ENCODE data around the gene ARNT2.
A peak's percentile ranks its signal among the peaks of the same experiment; 100 is the strongest.

ARNT2 gene

GRCh38 chr15:80471881-80472280, 67.7 kb downstream of the ARNT2 start:
- no peak for DNase-seq

GRCh38 chr15:80473286-80474223, 69.4 kb downstream of the ARNT2 start:
- no peak for DNase-seq

- DNase-seq: no peak
Measured at GRCh38 chr15:80474224-80475215, 70.3 kb downstream of the ARNT2 start.

GRCh38 chr15:80475572-80475971, 71.4 kb downstream of the ARNT2 start:
- no peak for DNase-seq

GRCh38 chr15:80476036-80476435, 71.9 kb downstream of the ARNT2 start:
- no peak for DNase-seq

- DNase-seq: no peak
Measured at GRCh38 chr15:80478075-80478474, 73.9 kb downstream of the ARNT2 start.

- no peak for DNase-seq
Measured at GRCh38 chr15:80479191-80479590, 75.0 kb downstream of the ARNT2 start.

GRCh38 chr15:80480171-80480811, 76.1 kb downstream of the ARNT2 start:
- DNase-seq: no peak

GRCh38 chr15:80480909-80481308, 76.7 kb downstream of the ARNT2 start:
- no peak for DNase-seq

- no peak for DNase-seq
Measured at GRCh38 chr15:80482696-80483095, 78.5 kb downstream of the ARNT2 start.

- DNase-seq: no peak
Measured at GRCh38 chr15:80483725-80484161, 79.6 kb downstream of the ARNT2 start.

GRCh38 chr15:80484333-80484864, 80.2 kb downstream of the ARNT2 start:
- no peak for DNase-seq

GRCh38 chr15:80485370-80486164, 81.4 kb downstream of the ARNT2 start:
- DNase-seq: no peak

- DNase-seq: no peak
Measured at GRCh38 chr15:80487839-80488390, 83.7 kb downstream of the ARNT2 start.

- peak; percentile 68 for DNase-seq
Measured at GRCh38 chr15:80489030-80489594, 84.9 kb downstream of the ARNT2 start.

GRCh38 chr15:80490431-80490990, 86.3 kb downstream of the ARNT2 start:
- no peak for DNase-seq

GRCh38 chr15:80491163-80491847, 87.1 kb downstream of the ARNT2 start:
- peak; percentile 30 for DNase-seq

GRCh38 chr15:80492409-80492808, 88.2 kb downstream of the ARNT2 start:
- DNase-seq: no peak

- DNase-seq: no peak
Measured at GRCh38 chr15:80492874-80493273, 88.7 kb downstream of the ARNT2 start.

GRCh38 chr15:80494351-80494751, 90.2 kb downstream of the ARNT2 start:
- no peak for DNase-seq
